ENCODE data around the gene UQCC5.

DNA sequence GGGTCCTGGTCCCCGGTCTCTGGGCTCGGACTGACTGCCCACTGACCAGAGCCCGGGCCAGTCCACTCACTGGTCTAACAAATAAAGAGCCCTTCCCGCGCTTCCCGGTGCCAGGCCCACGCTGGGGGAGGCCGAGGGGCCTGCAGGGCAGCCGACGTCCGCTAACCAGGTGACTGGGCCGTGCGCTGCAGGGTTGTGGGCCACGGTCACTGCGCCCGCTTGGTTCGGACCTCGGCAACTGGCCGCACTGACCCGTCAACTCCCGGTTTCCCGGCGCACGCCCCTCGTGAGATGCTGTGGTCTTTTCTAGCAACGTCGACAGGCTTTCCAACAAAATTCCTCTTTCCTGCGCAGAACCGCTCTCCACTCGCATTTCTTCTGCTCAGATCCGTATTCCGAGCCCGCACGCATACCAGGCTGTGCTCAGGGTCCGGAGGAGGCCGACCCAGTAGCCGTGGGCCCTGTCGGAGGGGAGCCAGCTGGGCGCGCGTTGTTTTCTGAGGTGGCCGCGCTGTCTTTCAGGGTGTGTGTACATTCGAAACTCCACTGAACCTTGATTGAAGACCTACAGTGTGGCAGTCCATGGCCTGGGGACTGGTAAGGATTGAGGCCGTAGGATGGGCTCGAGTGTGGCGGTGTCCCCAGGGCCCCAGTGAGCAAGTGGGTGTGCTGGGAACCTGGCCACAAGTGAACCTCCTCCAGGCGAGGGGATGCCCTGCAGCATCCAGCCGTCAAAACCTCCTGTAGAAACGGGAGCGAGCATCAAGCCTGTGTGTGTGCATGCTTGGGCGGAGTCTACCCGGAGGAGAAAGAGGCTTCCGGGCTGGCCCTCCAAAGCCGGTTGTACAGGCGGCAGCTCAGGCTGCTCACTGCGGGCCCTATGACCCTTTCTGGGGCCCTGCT, 1.9 kb upstream of the UQCC5 start:
- no peak for TF ChIP-seq POLR2A (IDR thresholded peaks at IDR 0.05)
- no peak for TF ChIP-seq CTCF (IDR thresholded peaks at IDR 0.05)

Data from uterus (tissue), 2 donors.